Fibroblast of lung (primary cell): ENCODE results near the gene RNASE13. TPM values are rescaled to one million over a fixed set of nuclear protein-coding genes. Genes with fewer than 3 reads are reported as not detected.

Experiments
- DNase-seq, 2 donors: peaks; one replicate each; pipeline versions ENCODE4 v3.0.0 to v3.0.0-alpha.2; 2010; ENCODE audit warnings: low read depth in 2 of 2
- H2AFZ ChIP-seq: 2 replicates; pipeline ENCODE4 v1.5.1; 2012; ENCODE audit warnings: low read length, control low read depth, inconsistent platforms
- H3K27ac ChIP-seq: 2 replicates; pipeline ENCODE4 v1.5.1; 2011; ENCODE audit warnings: low read length, control low read depth; ENCODE audit not compliant: insufficient read depth
- H3K27me3 ChIP-seq: 2 replicates; pipeline ENCODE4 v1.5.1; 2011; ENCODE audit warnings: mild to moderate bottlenecking, low read length; ENCODE audit not compliant: control insufficient read depth, insufficient read depth
- H3K36me3 ChIP-seq: 2 replicates; pipeline ENCODE4 v1.5.1; 2011; ENCODE audit warnings: low read length; ENCODE audit not compliant: control insufficient read depth, insufficient read depth
- H3K4me1 ChIP-seq: 2 replicates; pipeline ENCODE4 v1.5.1; 2011; ENCODE audit warnings: low read length; ENCODE audit not compliant: control insufficient read depth, insufficient read depth; ENCODE audit errors: extremely low read depth
- H3K4me2 ChIP-seq: 2 replicates; pipeline ENCODE4 v1.5.1; 2011; ENCODE audit warnings: low read length, control low read depth; ENCODE audit not compliant: insufficient read depth; ENCODE audit errors: extremely low read depth
- H3K4me3 ChIP-seq, 4 experiments: fragments of 200-600 bp in 1 of 4; sonication (generic) in 1 of 4; replicated peaks in 1 of 4; 2 replicates each; pipeline ENCODE4 v1.5.1; 2011 to 2016; ENCODE audit warnings: low read length in 4 of 4, low read depth in 3 of 4, mild to moderate bottlenecking in 3 of 4, control low read depth in 2 of 4, inconsistent platforms in 1 of 4, mixed read lengths in 1 of 4; ENCODE audit not compliant: insufficient read depth in 1 of 4; ENCODE audit errors: control extremely low read depth in 1 of 4
- H3K79me2 ChIP-seq: 2 replicates; pipeline ENCODE4 v1.5.1; 2012; ENCODE audit warnings: mild to moderate bottlenecking, low read length, inconsistent platforms; ENCODE audit not compliant: control insufficient read depth, insufficient read depth
- H3K9ac ChIP-seq: 2 replicates; pipeline ENCODE4 v1.5.1; 2011; ENCODE audit warnings: mild to moderate bottlenecking, low read length, control low read depth; ENCODE audit not compliant: insufficient read depth
- H3K9me3 ChIP-seq: 2 replicates; pipeline ENCODE4 v1.5.1; 2012; ENCODE audit warnings: low read depth, low read length; ENCODE audit not compliant: control insufficient read depth, insufficient read depth
- H4K20me1 ChIP-seq: 2 replicates; pipeline ENCODE4 v1.5.1; 2011; ENCODE audit warnings: low read length; ENCODE audit not compliant: control insufficient read depth, insufficient read depth; ENCODE audit errors: extremely low read depth
- EZH2 ChIP-seq: IDR thresholded peaks from 2 replicates; pipeline ENCODE4 v1.5.1; 2012; ENCODE audit warnings: low read length, control low read depth, mild to moderate bottlenecking; ENCODE audit errors: missing control alignments
- polyA plus RNA-seq, 2 donors: library from polyadenylated mRNA; depleted of rRNA in 1 of 2; stranded (reverse) in 1 of 2; unstranded in 1 of 2; fragments of >200 nt; gene quantifications; 2 replicates each; pipeline ENCODE4 v1.2.1, GENCODE V29; 2011 to 2012; ENCODE audit warnings: missing spikeins in 1 of 2
- total RNA-seq: library from RNA; depleted of rRNA; stranded (reverse); fragments of >200 nt; gene quantifications from 2 replicates; pipeline ENCODE4 v1.2.1, GENCODE V29; 2014
- TF ChIP-seq, protein P1 (sequence below), 2 donors: IDR thresholded peaks in 1 of 2; conservative IDR thresholded peaks in 1 of 2; 1 replicate in 1 of 2; 2 replicates in 1 of 2; pipeline ENCODE4 v1.5.1; 2011 to 2012; ENCODE audit warnings: low read length in 2 of 2, control low read depth in 1 of 2, inconsistent platforms in 1 of 2, low read depth in 1 of 2, mild to moderate bottlenecking in 1 of 2

Gene RNASE13
- total and polyA plus RNA-seq, 2 donors (not counting 1 experiment from before 2014, with no cell fraction given), result not detected

DNA sequence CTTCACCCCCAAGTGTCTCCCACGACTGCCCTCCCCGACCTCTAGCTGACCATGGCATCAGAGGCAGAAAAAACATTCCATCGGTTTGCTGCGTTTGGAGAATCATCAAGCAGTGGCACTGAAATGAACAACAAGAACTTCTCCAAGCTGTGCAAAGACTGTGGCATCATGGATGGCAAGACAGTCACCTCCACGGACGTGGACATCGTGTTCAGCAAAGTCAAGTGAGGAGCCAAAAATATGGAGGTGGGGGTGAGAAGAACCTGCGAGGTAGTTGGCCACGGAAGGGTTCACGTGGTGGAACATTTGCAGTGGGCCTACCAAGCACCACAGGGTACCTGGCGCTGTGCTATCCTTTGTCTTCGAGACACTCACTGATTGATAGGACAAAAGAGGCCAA is 4.1 kb downstream of the RNASE13 start:
- no peak for DNase-seq
- no peaks in the 10 kb centered on the region for H3K79me2 ChIP-seq
- H4K20me1 ChIP-seq, result no peaks in the 10 kb centered on the region
- H3K27ac ChIP-seq, result no peak overlapping the region
- no peak overlapping the region for H3K4me3 ChIP-seq
- H3K9ac ChIP-seq, result no peak overlapping the region
- H2AFZ ChIP-seq, result no peak overlapping the region
- no peaks in the 10 kb centered on the region for H3K9me3 ChIP-seq
- no peaks in the 10 kb centered on the region for H3K36me3 ChIP-seq
- H3K27me3 ChIP-seq, result peaks cover 35% of the 10 kb centered on the region
- TF ChIP-seq, protein P1, sequence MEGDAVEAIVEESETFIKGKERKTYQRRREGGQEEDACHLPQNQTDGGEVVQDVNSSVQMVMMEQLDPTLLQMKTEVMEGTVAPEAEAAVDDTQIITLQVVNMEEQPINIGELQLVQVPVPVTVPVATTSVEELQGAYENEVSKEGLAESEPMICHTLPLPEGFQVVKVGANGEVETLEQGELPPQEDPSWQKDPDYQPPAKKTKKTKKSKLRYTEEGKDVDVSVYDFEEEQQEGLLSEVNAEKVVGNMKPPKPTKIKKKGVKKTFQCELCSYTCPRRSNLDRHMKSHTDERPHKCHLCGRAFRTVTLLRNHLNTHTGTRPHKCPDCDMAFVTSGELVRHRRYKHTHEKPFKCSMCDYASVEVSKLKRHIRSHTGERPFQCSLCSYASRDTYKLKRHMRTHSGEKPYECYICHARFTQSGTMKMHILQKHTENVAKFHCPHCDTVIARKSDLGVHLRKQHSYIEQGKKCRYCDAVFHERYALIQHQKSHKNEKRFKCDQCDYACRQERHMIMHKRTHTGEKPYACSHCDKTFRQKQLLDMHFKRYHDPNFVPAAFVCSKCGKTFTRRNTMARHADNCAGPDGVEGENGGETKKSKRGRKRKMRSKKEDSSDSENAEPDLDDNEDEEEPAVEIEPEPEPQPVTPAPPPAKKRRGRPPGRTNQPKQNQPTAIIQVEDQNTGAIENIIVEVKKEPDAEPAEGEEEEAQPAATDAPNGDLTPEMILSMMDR (conservative IDR thresholded peaks at IDR 0.05 in 1 of 2, IDR thresholded peaks at IDR 0.05 in 1 of 2; ENCODE audit: low read depth in 1 of 2, low read length in 2 of 2), result no peak
- TF ChIP-seq EZH2, result no peak
- H3K4me2 ChIP-seq, result no peak overlapping the region
- H3K4me1 ChIP-seq, result no peaks in the 10 kb centered on the region

DNA sequence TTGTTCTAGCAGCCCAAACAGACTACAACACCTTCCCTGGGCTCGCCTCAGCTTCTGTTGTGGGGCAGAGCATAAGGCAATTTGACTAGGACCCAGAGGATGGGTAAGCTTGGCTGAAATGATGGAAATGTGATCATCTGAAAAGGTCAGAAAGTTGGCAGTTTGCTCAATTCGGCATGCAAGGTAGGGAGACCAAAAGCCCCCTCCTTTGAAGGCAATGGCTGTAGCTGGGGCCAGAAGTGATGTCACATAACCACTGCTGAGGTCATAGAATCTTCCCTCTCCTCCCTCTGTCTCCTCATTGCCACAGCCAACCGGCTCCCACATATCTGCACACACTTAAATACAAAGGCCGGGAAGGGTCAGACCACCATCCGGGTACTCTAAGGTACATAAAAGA is 4.7 kb downstream of the RNASE13 start, which contains the start of gene TPPP2:
Gene TPPP2 (plus strand): TSS at position 301 of the 400 bp plus-strand sequence. CDS start 365 bp downstream, outside the sequence.
- Histone ChIP-seq H3K27me3 (peaks cover 34% of the 10 kb centered on the region), H2AFZ (no peak within 1 kb of the TSS), H3K4me2 (no peak within 1 kb of the TSS), H3K9me3 (no peaks in the 10 kb centered on the region), H4K20me1 (no peaks in the 10 kb centered on the region), H3K4me3 (no peak within 1 kb of the TSS), H3K27ac (no peak within 1 kb of the TSS), H3K36me3 (no peaks in the 10 kb centered on the region), H3K4me1 (no peaks in the 10 kb centered on the region), H3K79me2 (no peaks in the 10 kb centered on the region), H3K9ac (no peak within 1 kb of the TSS)
- no peak for DNase-seq
- TF ChIP-seq, protein P1 (conservative IDR thresholded peaks at IDR 0.05 in 1 of 2, IDR thresholded peaks at IDR 0.05 in 1 of 2; ENCODE audit: low read depth in 1 of 2, low read length in 2 of 2), result no peak
- no peak for TF ChIP-seq EZH2

DNA sequence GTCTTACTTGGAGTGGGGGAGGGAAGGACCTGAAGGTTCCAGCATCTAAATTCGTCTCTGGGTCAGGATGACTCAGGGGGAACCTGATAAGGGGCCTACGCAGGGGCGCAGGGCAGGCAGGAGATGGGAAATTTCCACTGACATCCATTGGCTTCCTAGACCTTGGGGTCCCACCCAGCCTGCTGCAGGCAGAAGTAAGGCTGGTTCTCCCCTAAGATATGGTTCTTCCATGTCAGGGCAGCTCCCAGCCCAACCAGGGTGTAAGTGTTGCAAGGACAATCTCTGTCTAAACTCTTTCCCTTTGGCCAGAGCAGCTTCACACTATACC is 7.7 kb downstream of the RNASE13 start:
- no peak overlapping the region for H2AFZ ChIP-seq
- H3K27me3 ChIP-seq, result peaks cover 56% of the 10 kb centered on the region
- TF ChIP-seq, protein P1 (conservative IDR thresholded peaks at IDR 0.05 in 1 of 2, IDR thresholded peaks at IDR 0.05 in 1 of 2; ENCODE audit: low read depth in 1 of 2, low read length in 2 of 2), result no peak
- no peak for TF ChIP-seq EZH2

More for the DNA sequence above, 7.7 kb downstream of the RNASE13 start:
- Histone ChIP-seq H3K4me3 (no peak overlapping the region), H3K4me1 (no peaks in the 10 kb centered on the region), H3K4me2 (no peak overlapping the region), H4K20me1 (no peaks in the 10 kb centered on the region), H3K9ac (no peak overlapping the region), H3K36me3 (no peaks in the 10 kb centered on the region), H3K27ac (no peak overlapping the region), H3K79me2 (no peaks in the 10 kb centered on the region), H3K9me3 (no peaks in the 10 kb centered on the region)
- no peak for DNase-seq
